ENCODE results near the gene YBEY. TPM values are rescaled to one million over a fixed set of nuclear protein-coding genes. Genes with fewer than 3 reads are reported as not detected.

Gene YBEY
- total and polyA plus RNA-seq, 2 donors (not counting 3 experiments of a cell fraction or from before 2014, with no cell fraction given): 6.1 to 15.3 TPM

- H3K27ac ChIP-seq (ENCODE audit: insufficient read depth, low read depth, low read length): peak overlapping the region; percentile 84
- H3K9me3 ChIP-seq (replicated peaks; ENCODE audit: control insufficient read depth, insufficient read depth, low read length): no peaks in the 10 kb centered on the region
- ChIA-PET CTCF (interaction anchor here (0.9 to 1.8 kb wide), 7 partner anchors 10 to 315 kb away, joined by 3 to 14 read pairs (median 4); partner anchors contain the start of genes MCM3AP and YBEY), POLR2A (no interaction called here)
- no peaks in the 10 kb centered on the region for H3K27me3 ChIP-seq (ENCODE audit: control insufficient read depth in 2 of 2, insufficient read depth in 2 of 2, low read length in 2 of 2)
- peak overlapping the region; percentile 56 for H2AFZ ChIP-seq (ENCODE audit: low read depth, low read length)
- H4K20me1 ChIP-seq (replicated peaks; ENCODE audit: control insufficient read depth, extremely low read depth, insufficient read depth, low read length): no peaks in the 10 kb centered on the region
- peaks cover 29% of the 10 kb centered on the region for H3K4me1 ChIP-seq (ENCODE audit: control insufficient read depth, extremely low read depth, insufficient read depth, low read length)
- peak overlapping the region; percentile 90 for H3K9ac ChIP-seq (replicated peaks; ENCODE audit: extremely low read depth, insufficient read depth, low read length)
- intact Hi-C loops (cut with micrococcal nuclease) (loop anchor here (2.0 to 5.0 kb wide), 4 partner anchors 96 to 354 kb away; partner anchors contain the start of gene LSS), dilution Hi-C loops (cut with MboI; ENCODE audit: extremely low pct_ligation_motif_present, low sequenced_read_pairs) (no loop called here)
- peaks cover 62% of the 10 kb centered on the region for H3K79me2 ChIP-seq (ENCODE audit: control insufficient read depth, insufficient read depth, low read length)
- TF ChIP-seq POLR2A (IDR thresholded peaks at IDR 0.05; ENCODE audit: low read depth, low read length) (peak; percentile 60), JUN (IDR thresholded peaks at IDR 0.05; ENCODE audit: borderline replicate concordance, insufficient read depth, insufficient read length, low read depth) (no peak), CTCF (IDR thresholded peaks at IDR 0.05; ENCODE audit: extremely low read depth in 1 of 2, insufficient read depth in 1 of 2, low read depth in 1 of 2, low read length in 2 of 2) (peak in 1 of 2 donors; percentile 22), POLR2AphosphoS5 (IDR thresholded peaks at IDR 0.05; ENCODE audit: insufficient read depth, low read depth, low read length) (peak; percentile 52)
- peak; percentile 76 for DNase-seq (ENCODE audit: low read depth, low spot score)
- H3K4me3 ChIP-seq (replicated peaks in 1 of 3; ENCODE audit: insufficient read depth in 1 of 3, low read depth in 1 of 3, low read length in 3 of 3): peak overlapping the region; percentile 65 to 99 (median 69)
- BruUV-seq (replicated peaks): no TSS peak
- H3K4me2 ChIP-seq (ENCODE audit: insufficient read depth, low read length): peak overlapping the region; percentile 83
- no peaks in the 10 kb centered on the region for H3K9me1 ChIP-seq (replicated peaks; ENCODE audit: control insufficient read depth, extremely low read depth, insufficient read depth, low read length)
- FAIRE-seq: peak; percentile 59
- peaks cover 2 to 3% of the 10 kb centered on the region in 2 experiments for H3K36me3 ChIP-seq (ENCODE audit: control insufficient read depth in 2 of 2, extremely low read depth in 1 of 2, insufficient read depth in 2 of 2, low read length in 2 of 2)
These were observed 38.4 kb downstream of the YBEY start for GRCh38 chr21:46324390-46325072.
